Measurements from ENCODE around the gene MED29.
A peak's percentile ranks its signal among the peaks of the same experiment; 100 is the strongest.

The MED29 gene, protein sequence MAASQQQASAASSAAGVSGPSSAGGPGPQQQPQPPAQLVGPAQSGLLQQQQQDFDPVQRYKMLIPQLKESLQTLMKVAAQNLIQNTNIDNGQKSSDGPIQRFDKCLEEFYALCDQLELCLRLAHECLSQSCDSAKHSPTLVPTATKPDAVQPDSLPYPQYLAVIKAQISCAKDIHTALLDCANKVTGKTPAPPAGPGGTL

DNA sequence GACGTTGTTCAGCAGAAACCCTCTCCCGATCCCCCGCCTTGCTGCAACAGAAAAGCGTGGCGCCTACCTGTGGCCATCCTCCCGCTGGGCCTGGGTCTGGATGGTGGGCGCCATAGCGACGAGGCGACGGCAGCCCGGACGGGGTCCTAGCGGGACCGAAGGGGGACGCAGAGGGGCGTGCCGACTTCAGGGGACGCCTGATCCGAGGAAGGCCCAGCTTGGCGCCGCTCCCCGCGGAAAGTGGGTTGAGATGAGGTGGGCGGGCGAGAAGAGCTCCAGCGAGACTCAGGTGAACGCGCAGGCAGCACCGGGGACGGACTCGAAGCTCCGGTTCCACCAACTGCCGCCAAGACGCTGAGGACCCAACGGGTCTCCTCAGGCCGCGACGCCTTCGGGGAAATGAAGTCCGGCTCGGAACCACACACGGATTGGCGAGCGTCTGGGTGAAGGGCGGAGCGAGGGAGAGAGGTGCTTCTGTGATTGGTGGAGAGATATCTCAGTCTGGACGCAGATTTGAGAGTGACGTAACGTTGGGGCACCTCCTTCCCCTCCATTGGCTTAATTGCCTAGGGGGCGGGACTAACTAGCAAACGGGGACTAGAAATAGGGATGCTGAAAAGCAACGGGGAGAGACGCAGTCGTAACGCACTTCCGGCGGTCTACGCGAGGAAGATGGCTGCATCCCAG, at the start of gene MED29, which contains the start of gene PAF1:
Gene MED29 (plus strand): TSS at position 628 of the 687 bp plus-strand sequence. CDS start 45 bp downstream, at position 673.
Gene PAF1 (minus strand): TSS at position 356 of the 687 bp plus-strand sequence. CDS start 242 bp downstream, at position 114.
- DNase-seq (ENCODE audit: low read depth in 1 of 2, low spot score in 1 of 2): peak; percentile 85 to 92

DNA sequence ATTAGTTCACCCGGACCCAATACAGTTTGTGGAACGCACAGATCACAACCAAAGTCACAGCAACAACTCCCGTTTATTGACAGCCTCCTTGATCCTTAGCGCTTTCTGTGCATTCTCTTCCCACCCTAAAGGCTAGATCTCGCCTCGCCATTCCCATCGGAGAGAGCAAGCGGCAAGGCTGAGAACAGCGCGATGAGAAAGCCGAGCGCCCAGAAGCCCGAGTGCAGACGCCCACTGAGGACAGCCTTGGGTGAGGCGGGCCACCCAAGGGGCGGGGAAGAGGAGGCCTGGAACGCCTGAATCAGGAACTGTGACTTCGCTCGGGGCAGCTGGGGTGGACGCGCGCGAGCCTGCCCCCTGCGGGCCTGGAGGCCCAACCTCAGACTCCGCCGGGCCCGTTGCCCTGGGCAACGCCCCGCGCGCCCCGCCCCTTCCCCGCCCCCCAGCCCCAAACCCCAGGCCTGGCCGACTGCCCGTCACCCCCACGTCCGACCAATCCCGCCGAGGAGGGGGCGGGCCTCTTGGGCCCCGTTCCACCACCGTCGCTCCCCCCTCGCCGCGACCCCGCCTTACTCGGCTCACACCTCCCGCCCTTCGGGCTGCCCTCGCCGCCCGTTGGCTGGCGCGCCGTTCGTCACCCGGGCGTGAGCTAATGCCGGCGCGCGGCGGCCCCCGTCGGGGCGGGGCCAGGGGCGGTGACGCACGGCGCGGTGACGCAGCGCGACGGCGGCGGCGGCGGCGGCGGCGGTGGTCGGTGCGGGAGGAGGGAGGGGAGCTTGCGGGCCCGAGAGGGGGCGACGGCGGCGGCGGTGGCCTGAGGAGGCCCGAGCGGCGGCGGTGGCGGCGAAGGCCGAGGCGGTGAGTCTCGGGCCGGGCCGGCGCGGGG, 49.2 kb upstream of the MED29 start, which contains the start of gene SAMD4B:
Gene SAMD4B (plus strand): TSS at position 703 of the 886 bp plus-strand sequence. CDS start 14,473 bp downstream, outside the sequence.
- DNase-seq (ENCODE audit: low read depth in 1 of 2, low spot score in 1 of 2): peak; percentile 98 to 99

DNA sequence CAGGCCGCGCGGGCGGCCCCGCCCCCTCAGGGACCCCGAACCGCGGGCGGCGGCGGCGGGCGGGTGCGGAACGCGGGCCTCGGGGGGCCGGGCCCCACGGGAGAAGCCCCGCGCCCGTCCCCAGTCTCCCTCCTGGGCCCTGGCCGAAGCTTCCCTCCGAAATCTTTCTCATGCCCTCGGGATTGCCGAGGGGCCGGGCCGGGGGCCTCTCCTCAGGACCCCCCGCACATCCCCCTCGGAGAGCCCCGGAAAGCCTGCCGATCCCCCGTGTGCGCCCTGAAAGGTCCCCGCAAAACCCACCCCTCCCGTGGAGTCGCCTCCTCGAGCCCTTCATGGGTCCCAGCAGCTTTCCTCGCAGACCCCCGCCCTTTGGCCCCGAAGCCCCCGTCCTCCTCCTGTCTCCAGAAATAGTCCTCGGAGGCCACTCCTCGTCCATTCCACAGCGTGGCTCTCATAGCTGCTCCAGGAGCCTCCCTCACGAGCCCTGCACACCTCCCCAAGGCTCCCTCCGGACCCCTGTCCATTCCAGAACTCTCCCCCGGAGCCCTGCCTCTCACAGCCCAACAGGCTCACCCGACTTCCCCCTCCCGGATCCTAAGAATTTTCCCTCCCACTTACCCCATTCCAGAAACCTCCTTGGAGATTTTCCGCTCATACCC, 48.4 kb upstream of the MED29 start:
- DNase-seq (ENCODE audit: low read depth in 1 of 2, low spot score in 1 of 2): no peak

DNA sequence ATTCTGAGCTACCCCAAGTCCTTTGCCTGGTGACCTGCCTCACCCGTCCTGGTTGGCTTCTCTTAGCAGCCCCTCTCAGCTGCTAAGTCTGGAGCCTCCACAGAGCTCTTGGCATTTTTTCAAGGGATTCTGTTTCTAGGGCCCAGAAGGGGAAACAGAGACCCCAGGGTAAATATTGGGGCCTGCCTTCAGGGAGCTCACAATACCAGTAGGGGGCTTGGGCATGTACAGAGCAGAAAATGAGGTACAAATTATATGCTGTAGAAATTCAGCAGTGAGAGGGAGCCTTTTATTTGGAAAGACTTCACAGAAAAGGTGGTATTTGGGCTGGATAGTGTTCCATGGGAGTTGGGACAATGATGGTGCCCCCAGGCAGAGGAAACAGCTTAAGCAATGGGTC, 45.2 kb upstream of the MED29 start:
- no peak for DNase-seq (ENCODE audit: low read depth in 1 of 2, low spot score in 1 of 2)

DNA sequence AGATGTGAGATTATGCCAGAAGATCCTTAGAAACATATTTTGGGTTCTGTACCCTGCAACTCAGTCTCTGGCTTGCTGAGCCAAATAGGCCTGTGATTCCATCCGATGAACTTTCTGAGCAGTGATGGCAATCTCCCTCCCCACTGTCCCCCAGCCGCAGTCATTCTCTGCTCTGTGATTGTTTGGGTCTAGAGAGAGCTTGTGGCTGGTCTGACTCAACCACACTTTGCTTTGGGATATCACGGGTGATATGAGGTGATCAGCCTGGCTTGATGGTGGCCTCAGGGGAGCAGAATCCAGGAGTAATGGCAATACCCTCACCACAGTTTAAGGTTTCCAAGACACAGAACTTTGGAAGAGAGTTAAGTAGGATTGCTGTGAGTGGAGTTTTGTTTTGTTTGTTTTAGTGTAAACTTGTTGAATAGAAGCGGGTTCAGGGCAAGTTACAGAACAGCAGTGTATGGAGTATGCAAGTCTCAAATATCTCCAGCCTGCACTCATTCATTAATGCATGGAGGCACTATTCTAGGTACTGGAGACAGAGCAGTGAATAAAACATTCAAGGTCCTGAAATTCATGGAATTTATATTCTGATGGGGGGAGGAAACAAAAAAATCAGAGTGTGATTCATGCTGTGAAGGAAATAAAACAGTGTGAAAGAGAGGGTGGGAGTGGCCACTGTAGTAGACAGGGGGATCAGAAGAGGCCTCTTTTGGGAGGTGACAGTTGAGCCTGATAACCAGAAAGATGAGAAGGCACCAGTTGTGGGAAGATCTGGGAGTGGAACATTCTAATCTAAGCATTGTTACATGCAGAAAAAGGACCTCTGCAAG, 43.6 kb upstream of the MED29 start:
- DNase-seq (ENCODE audit: low read depth in 1 of 2, low spot score in 1 of 2): no peak

DNA sequence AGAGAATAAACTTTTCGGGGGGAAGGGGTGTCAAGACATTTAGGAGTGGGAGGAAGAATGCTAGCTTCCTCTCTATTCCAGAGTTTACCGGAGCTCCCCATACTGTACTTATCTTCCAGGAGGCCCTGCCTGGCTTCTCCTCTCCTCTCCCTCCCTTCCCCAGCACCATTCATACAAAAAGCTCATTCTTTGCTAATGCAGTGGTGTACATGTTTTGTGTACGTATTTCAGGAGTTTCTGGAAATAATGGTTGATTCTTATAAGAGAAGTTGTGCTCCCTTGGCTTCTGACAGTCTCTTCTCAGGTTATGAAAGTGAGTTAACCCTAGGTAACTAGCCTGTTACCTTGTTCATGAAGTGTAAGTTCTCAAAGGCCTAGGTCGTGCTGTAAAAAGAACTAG, 41.9 kb upstream of the MED29 start:
- DNase-seq (ENCODE audit: low read depth in 1 of 2, low spot score in 1 of 2): no peak

DNA sequence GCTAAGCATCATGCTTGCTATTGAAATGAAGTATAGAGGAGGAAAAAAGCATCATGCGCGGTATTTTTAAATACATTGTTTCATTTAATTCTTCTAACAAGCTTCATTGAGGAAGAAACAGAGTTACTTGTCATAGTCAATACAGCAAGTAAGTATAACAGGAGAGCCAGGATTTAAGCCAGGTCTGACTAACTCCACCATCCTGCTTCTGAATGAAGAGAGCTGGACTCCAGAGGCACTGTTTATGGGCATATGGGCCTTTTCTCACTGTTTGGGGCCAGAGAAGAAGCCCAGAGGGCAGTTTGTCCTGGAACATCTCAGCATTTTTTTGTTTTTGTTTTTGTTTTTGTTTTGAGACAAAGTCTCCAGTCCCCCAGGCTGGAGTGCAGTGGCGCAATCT, 41.0 kb upstream of the MED29 start:
- no peak for DNase-seq (ENCODE audit: low read depth in 1 of 2, low spot score in 1 of 2)

DNA sequence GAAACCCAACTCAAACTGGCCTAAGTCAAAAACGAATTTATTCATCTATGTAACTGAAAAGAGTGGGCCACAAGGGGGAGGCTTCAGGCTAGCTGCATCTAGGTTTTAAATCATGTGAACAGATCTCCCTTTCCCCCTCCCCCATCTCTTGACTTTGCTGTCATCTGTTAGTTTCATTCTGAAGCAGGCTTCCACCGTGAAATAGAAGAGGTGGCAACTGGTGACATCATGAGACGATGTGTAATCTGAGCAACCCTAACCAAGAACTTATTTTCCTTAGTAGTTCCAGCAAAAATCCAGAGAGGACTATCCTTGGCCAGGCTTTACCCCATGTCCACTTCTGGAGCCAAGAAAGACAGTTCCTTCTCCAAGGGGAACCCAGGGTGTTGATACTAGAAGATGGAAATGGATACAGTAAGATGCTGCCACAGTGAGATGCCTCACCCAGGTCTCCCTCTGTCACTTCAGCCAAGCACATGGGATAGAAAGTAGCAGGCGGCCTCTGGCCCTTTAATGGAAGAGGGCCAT, 39.6 kb upstream of the MED29 start:
- DNase-seq (ENCODE audit: low read depth in 1 of 2, low spot score in 1 of 2): no peak

DNA sequence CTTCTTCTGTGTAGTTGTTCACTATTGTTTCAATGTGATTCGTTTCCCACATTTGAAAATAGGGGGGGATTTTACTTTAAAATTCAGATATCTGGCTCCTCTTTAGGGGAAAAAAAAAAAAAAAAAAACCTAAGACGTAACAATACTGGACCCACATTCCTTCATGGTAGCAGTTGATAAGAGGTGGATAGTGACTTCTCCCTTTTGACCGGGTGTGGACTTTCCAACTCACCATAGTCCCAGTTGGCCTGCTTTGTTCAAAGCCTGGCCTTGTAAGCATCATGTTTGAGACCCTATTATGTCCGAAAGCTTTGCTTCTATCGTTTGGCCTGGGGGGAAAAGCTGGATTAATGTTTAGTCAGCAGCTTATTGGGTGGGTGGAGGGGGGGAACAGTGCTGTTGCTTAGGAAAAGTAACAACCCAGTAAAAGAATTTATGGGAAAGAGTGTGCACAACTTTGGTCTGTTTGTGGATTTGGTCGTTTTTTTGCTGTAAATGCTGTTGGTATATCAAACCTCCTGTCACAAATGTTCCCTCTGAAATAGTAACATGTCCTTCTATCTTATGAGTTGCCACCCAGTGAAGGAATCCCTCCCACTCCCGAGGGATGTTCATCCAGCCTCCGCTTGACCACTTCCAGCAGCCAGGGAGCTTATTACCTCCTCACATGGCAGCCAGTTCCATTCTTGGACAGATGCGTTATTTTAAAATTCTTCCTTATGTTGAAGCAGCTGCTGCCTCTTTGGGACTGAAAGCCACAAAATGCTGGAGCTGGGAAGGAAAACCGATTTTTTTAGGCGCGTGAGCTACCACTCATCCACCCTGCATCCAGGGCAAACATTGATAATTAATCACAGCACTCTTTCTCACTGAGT, 38.6 kb upstream of the MED29 start:
- no peak for DNase-seq (ENCODE audit: low read depth in 1 of 2, low spot score in 1 of 2)

DNA sequence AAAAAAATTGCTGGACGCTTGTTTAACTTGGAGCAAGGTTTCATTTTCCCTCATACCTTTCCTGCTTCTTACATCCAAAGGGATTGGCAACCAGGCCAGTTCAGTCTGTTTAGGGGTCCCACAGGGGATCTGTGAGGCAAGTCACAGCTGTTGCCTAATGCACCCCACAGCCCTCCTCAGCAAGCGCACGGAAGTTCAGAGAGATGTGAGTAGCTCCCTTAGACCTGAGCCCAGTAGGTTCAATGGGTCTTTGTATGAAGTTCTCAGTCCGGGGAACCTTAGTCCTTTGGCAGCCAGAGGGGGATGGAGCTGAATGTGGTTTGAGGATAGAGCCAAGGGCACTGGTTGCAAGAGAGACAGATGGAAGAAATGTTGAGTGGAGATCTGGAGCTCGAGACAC, 35.9 kb upstream of the MED29 start:
- DNase-seq (ENCODE audit: low read depth in 1 of 2, low spot score in 1 of 2): no peak

DNA sequence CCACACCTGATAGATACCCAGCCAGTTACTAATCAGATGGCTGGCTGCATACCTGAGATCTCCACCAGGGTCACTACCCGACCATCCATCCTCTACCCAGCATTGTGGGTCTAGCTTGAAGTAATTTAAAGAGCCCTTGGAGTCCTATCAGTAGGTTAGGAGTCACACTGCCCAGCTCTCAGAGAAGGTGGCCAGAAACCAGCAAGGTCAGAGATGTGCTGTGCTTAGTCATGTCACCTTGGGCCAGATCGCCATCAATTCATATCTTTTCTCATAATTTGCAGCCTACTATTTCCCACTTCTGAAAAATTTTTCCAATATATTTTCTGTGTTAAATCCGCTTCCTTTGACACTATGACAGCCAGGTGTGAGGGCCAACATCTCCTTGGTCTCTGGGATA, 35.1 kb upstream of the MED29 start:
- no peak for DNase-seq (ENCODE audit: low read depth in 1 of 2, low spot score in 1 of 2)

DNA sequence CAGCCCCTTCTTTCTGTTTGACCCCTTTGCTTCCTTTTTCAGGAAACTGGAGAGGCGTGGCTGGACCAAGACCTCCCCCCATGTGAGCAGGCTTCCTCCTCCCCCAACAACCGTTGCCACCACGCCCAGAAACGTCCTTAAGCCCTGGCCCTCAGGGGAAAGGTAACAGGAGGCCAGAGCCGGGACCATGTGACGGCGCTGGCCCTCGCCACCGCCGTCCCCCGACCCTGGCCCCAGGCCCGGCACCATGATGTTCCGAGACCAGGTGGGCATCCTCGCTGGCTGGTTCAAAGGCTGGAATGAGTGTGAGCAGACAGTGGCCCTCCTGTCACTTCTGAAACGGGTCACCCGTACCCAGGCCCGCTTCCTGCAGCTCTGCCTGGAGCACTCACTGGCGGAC, 34.5 kb upstream of the MED29 start:
- no peak for DNase-seq (ENCODE audit: low read depth in 1 of 2, low spot score in 1 of 2)

DNA sequence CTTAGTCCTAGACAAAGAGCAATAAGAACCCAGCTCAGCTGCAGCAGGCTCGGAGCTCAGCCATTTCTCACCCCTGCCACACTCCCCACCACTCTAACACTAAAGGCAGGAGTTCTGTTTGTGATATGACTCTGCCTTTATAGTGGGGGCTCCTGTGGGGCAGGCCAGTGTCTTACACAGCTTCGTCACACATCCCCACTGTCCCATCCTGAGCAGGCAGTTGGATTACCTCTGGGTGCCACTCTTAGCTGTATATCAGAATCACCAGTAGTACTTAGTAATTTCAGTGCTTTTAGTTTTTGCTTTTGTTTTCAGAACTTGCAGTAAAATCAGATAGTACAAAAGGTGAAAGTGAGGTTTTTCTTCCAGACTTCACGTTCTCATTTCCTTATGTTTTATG, 32.2 kb upstream of the MED29 start:
- DNase-seq (ENCODE audit: low read depth in 1 of 2, low spot score in 1 of 2): no peak

DNA sequence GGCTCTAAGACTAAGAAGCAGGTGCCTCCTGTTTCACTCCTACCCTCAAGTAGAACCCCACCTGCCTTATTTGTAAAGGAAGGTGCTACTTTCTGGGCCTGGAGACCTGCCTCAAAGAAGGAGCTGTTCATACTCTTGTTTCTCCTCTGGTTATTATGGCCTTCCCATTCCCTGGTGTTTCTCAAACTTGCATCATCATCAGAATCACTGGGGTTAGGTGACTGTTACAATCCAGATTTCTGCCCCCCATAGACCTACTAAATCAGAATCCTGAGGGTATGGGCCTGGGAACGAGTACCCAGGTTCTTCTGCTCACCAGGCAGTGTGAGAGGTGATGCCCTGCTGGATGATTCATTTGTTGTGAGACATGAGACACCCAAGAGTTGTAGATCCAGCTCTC, 30.6 kb upstream of the MED29 start:
- DNase-seq (ENCODE audit: low read depth in 1 of 2, low spot score in 1 of 2): no peak

DNA sequence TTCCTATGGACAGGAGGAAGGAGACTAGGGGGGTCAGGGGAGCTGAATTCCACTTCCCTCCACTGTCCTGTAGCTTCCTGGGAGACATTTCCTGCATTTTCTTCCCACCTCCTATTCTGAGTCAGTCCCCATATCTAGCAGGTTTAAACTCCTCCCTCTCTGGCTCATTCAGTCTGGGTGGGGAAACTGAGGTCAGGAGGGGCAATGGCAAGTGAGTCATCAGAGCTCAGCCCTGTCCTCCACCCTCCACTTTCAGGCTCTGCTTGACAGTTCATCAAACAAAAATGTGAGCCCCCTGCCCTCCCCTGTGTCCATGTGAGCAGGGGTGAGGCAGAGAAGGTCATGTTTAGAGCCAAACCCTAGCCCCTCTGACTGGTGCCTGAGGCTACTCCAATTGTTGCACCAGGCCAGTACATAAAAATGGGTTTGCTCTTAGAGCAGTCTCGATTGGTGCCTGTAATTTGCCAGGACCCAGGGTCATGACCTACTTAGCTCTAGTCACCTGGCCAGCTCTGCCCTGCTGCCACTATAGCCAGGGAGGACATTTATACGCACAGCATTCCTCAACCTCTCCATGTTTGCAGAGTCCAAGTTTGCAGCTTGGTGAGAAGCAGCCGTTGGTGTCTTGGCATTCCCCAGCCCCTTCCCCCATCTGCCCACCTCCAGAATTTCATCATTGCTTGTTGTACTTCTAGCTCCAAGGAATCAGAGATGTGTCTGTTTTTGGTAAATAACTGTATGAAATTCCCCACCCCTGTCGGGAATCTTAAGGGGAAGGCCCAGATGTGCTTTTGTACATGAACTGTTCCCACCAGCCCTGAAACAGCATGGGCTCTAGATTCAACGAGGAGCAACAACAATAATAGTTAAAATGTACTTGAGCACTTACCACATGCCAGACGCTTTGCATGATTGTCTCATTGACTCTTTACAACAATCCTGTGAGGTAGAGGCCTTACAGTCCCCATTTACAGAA, 28.2 kb upstream of the MED29 start:
- no peak for DNase-seq (ENCODE audit: low read depth in 1 of 2, low spot score in 1 of 2)

DNA sequence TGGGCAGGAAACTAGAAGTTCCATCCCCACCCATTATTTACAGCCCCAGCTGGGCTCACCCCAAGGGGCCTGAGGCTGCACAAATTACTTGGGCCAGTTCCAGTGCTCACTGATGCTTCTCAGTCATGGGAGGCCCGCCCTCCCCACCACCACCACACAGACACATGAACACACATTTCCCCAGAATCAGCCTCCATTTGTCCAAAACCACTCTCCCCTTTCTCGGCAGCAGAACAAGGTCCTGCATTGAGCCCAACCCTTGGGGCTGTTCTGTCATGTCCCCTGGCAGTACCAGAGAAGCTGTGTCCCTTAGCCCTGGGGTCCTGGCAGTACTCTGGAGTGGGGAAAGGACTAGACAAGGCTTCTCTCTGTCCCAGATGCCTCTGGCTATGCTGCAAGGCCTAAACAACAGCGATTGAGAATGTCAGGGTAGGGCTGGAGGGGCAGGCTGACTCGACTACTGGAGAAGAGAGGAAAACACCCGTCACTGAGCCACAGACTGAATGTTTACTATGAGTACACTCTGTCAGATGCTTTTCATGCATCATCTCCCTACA, 27.2 kb upstream of the MED29 start:
- DNase-seq (ENCODE audit: low read depth in 1 of 2, low spot score in 1 of 2): no peak

DNA sequence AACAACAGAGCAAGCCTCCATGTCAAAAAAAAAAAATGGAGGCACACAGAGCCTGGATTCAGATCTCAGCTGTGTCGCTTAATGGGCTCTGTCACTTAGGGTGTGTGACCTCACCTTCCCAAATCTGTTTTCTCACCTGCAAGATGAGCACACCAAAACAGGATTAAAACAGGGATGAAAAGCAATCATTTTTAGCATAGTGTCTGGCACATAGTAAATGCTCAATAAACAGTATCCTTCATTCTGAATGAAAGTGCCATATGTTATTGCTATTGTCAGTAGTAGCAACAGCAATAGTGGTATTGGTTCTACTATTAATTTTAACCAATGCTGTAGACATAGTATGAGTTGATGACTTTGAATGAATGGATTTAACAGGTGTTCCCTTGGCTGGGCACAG, 25.6 kb upstream of the MED29 start:
- DNase-seq (ENCODE audit: low read depth in 1 of 2, low spot score in 1 of 2): no peak

DNA sequence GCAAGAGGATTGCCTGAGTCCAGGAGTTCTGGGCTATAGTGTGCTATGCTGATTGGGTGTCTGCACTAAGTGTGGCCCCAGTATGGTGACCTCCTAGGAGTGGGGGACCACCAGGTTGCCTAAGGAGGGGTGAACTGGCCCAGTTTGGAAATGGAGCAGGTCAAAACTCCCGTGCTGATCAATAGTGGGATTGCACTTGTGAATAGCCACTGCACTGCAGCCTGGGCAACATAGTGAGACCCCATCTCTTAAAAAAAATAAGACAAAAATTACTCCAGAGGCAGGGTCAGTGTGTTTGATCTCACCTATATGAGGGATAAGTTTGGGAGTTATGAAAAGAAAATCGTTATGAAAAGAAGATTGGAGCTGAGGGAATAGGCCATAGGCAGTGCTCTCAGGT, 22.0 kb upstream of the MED29 start:
- no peak for DNase-seq (ENCODE audit: low read depth in 1 of 2, low spot score in 1 of 2)

Data from stimulated activated CD4-positive, alpha-beta T cell treated with anti-CD3 and anti-CD28 coated beads, Interleukin-15, amount 100 ng/mL, for 1 hour (primary cell).